ENCODE measurements around the gene GNG13.

The GNG13 gene

GRCh38 chr16:813204-813915 lies 12.8 kb upstream of the GNG13 start:
- DNase-seq: peak; percentile 51

DNA sequence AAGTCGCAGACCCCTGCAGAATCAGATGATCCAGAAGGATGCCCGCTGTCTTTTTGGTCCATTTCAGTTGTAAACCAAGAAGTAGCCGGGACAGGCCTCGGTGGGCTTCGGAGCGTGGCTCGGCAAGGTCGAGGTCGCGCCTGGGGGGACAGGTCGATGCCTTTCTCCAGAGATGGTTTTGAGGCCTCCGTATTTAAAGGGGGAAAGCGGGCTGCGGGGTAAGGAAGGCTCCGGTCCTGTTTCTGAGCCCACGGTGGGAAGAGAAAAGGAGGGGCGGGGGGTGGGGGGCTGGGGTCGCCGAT lies 7.5 kb upstream of the GNG13 start:
- no peak for DNase-seq

DNA sequence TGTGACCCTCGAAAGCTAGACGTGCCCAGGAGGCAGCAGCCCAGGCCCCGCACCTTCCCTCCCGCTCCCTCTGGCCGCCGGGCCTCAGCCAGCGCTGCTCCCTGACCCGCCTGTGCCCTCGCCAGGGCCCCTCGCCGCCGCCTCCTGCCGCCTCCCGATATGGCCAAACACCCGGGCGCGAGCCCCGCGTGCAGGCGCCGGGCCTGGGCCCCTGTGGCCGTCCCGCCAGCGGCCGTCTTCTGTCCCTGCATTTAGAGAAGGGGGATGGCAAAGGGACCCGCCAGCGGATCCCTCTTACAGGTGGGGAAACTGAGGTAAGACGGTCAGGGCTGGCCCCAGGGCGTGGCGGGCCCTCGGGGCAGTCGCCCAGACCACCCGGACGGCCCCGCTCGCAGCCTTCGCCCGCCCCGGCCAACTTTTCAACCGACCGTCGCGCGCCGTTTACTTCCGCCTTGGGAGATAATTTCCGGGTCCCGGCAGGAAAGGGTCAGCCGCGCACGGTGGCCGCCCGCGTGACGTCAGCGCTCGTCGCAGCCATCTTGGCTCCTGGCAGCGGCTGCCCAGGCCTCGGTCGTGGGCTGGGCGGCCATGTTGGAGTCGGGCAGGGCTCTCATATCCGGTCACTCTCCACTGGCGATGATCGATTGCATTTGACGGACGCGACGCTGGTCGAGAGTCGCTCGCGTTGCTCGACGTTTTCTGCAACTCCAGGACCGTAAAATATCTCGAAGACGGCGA lies 7.0 kb upstream of the GNG13 start:
- DNase-seq: peak; percentile 84

- no peak for DNase-seq
These were observed 4.9 kb upstream of the GNG13 start for GRCh38 chr16:805474-805873.

GRCh38 chr16:804193-805048 lies 3.9 kb upstream of the GNG13 start:
- no peak for DNase-seq

- DNase-seq: no peak
These were observed 3.2 kb upstream of the GNG13 start for GRCh38 chr16:803754-804080.

GRCh38 chr16:802914-803753 lies 2.6 kb upstream of the GNG13 start:
- no peak for DNase-seq

DNA sequence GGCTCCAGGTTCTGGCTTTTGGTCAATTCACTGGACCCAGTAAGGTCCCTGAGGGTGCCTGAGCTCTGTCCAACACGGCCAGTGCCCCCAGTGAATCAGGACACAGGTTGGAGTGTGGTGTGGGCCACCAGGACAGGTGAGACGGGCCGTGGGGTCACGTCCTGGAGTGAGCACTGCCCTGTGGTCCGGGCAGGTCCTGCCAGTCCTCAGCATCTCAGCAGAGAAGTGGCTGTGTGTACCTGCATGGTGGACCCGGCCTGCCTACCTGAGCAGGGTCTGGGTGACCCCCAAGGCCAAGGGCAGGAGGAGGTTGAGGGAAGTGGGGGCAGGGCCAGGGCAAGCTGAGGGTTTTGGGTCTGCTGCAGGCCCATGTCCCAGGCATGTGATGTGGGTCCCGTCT lies 1.9 kb upstream of the GNG13 start:
- DNase-seq: no peak

GRCh38 chr16:801584-802363 lies 1.2 kb upstream of the GNG13 start:
- DNase-seq: no peak

GRCh38 chr16:800834-801511 lies 439 bp upstream of the GNG13 start:
- DNase-seq: no peak

DNA sequence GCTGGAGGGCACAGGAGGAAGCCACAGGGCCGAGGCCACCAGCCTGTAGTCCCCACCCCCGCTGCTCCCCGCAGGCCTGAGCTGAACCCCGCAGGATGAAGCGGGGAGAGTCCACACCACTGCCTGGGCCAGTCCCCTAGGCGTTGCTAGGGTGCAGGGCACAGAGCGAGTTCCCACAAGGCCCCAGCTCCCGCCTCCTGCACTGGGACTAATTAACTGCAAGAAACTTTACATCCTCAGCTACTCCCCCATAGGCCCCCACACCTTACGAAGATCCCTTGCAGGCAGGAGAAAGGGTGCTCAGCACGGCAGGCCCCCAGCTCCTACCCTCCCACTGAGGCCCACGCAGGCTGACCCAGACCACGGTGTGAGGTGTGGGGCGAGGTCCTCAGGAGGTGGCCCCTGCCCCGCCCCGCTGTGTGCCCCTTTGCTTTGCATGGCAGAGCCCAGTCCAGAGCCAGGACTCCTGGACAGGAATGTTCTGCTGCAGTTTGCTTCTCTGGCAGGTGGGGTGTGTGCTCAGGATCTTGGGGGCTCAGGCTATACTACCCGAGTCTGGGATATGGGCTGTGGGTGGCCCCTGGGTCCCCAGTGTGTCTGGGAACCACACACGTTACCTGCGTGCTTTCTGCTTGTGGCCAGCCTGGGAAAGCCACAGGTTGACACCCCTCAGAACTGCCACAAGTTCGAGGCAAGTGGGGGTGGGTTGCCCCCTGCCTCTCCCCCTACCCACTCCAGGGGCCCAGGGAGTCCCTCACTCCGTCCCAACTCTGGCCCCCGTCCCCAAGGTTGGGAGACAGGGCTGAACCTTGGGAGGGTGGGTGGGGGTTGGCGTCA lies 1.2 kb downstream of the GNG13 start:
- no peak for DNase-seq

- DNase-seq: no peak
These were observed 1.9 kb downstream of the GNG13 start for GRCh38 chr16:798666-799065.

DNA sequence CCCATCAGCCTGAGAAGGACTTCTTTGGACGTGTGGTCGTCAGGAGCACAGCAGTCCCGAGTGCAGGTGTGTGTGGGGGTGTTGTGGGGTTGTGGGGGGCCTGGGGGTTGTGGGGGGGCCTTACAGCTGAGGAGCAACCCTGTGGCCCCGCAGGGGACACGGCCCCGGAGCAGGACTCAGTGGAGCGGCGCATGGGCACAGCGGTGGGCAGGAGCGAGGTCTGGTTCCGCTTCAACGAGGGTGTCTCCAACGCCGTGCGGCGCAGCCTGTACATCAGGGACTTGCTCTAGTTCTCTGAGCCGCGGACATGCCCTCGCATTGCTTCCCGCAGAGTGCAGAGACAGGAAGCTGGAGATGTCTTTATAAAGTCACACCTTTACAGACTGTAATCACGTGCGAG lies 2.8 kb downstream of the GNG13 start:
- no peak for DNase-seq

GRCh38 chr16:797120-797420 lies 3.5 kb downstream of the GNG13 start:
- DNase-seq: no peak

- no peak for DNase-seq
These were observed 4.0 kb downstream of the GNG13 start for GRCh38 chr16:796296-797119.

DNA sequence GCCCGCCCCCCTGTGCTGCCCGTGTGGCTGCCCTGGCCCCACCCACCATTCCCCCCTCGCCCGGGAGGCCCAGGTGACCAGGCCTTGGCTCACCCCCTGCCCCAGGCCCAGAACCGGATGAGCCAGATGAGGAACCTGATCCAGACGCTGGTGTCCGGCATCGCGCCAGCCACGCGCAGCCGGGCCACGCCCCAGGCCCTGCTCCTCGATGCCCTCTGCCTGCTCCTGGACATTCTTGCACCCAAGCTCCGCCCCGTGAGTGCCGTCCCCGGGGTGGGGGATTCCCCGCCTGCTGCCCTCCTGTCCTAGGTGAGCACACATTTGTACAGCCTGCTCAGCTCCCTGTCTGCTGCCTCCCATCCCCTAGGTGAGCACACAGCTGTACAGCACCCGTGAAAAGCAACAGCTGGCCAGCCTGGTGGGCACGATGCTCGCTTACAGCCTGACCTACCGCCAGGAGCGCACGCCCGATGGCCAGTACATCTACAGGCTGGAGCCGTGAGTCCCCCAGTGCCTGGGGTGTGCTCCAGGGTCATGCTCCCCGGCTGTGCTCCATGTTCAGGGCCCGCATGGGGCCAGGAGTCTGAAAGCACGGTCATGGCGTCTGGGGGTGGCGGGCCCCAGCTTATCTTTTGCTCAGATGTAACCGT lies 4.8 kb downstream of the GNG13 start:
- no peak for DNase-seq

DNA sequence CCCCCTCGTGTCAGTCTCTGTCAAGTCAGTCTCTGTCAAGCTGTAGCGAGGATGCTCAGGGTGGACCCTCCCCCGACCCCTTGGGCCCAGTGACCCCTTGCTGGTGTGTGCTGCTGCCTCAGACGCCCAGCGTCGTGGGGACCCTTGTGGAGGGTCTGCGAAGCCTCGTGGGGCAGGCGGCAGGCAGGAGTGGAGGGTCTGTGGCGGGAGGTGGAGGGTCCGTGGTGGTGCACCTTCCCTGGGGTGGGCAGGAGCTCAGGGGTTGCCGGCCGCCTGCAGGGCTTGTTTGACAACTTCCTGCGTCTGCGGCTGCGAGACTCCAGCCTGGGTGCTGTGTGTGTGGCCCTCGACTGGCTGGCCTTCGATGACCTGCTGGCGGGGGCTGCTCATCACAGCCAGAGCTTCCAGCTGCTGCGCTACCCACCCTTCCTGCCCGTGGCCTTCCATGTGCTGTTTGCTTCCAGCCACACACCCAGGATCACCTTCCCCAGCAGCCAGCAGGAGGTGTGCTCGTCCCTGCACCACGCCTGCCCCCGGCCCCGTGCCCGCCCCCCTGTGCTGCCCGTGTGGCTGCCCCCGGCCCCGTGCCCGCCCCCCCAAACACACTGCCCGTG lies 5.6 kb downstream of the GNG13 start:
- no peak for DNase-seq

- DNase-seq: no peak
These were observed 6.3 kb downstream of the GNG13 start for GRCh38 chr16:794091-794822.
